Cardiac septum (tissue), 1 donor: ENCODE results near the gene NPY1R. TPM values are rescaled to one million over a fixed set of nuclear protein-coding genes. Genes with fewer than 3 reads are reported as not detected.

ENCODE experiments used
- DNase-seq: peaks from one replicate; pipeline ENCODE4 v3.0.0-alpha.2; 2020; ENCODE audit warnings: low spot score
- intact Hi-C: fragments of 100-400 bp; cut with DNase I; formaldehyde crosslinking; loops from one replicate; pipeline ENCODE4 v1.14.0; 2022
- total RNA-seq: library from RNA; stranded (reverse); fragmentation: NEBNext Ultra II Directional; extraction: Animal tissue kit (Norgen Biotek cat#: 25700); gene quantifications from one replicate; pipeline ENCODE4 v1.2.1, GENCODE V29; 2021
- donor health status: DM: no; HTN: no; CAD: no.

Gene NPY1R
- total RNA-seq, 1 donor from 2014 or later = 1.6 TPM

DNA sequence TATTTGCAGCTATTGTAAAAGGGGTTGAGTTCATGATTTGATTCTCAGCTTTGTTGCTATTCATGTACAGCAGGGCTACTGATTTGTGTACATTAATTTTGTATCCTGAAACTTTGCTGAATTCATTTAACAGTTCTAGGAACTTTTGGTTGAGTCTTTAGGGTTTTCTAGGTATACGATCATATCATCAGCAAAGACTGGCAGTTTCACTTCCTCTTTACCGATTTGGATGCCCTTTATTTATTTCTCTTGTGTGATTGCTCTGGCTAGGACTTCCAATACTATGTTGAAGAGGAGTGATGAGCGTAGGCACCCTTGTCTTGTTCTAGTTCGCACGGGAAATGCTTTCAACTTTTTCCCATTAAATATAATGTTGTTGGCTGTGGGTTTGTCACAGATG is 48.1 kb downstream of the NPY1R start:
- DNase-seq = no peak
- intact Hi-C loops = no loop called here

DNA sequence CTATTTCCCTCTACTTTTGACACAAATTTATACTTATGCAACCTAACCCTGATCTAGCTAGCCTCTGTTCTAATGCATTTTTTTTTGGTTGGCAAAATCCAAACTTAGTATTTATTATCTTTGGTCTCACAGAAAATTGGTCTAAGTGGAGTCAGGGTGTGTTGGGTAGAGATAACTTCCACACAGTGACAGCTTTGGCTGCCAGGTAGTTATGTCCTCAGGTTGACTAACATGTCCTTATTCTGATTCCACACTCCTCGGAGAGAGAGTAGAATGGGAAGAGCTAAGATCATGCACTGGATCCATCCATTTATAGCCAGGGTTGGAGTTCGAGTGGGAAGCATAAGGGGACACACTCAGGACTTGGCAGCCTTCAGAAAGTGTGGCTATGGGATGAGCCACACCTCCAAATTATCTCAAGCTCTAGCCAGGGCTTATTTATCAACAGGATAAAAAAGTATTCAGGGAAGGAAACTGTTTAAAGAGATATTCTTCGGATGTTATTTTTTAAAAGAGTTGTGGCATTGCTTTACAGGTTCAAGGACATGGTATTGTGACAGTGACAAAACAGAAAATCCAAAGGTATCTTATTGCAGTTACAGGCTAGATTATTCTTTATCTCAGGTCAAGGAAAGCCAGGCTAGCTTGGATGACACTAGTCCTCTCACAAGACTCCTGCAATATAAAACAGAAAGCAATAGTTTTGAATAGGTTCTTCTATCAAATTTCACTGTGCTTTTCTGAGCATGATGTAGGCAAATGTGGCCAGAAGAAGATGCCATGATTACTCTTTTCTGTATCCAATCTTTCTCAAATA is 51.5 kb downstream of the NPY1R start:
- intact Hi-C loops = no loop called here
- DNase-seq = no peak

DNA sequence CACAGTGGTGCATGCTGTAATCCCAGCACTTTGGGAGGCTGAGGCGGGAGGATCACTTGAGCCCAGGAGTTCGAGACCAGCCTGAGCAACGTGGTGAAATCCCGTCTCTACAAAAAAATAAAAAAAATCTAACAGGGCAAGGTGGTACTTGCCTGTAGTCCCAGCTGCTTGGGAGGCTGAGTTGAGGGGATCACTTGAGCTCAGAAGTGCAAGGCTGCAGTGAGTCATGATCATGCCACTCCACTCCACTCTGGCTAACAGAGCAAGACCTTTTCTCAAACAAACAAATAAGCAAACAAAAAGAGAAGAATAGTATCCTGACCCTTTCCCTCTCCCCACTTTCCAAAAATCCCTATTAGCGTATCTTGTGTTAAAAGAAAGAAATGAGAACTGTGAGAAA is 52.7 kb downstream of the NPY1R start:
- intact Hi-C loops = no loop called here
- no peak for DNase-seq

DNA sequence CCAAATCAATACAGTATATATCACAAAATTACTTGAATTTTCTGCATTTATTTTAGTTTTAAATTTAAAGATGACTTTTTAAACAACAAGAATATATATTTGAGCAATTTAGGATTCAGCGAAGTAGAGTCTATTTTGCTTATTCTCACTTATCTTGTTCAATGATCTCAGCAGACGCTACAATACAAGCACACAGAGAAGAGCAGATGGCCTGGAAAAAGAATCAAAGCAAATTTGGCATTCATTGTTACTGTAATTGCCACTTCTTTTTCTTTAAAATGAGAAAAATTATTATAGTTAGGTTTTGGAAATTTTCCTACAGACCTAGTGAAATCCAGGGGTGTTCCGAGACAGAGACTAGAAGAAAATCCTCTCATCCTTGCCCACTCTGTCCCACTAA is 57.5 kb downstream of the NPY1R start:
- intact Hi-C loops = no loop called here
- no peak for DNase-seq

Other genes with a start within 250 kb of the NPY1R start
- 12.4 TPM for gene NAF1, start 165.7 kb downstream of the NPY1R start, total RNA-seq
- gene NPY5R, start 11.3 kb upstream of the NPY1R start, total RNA-seq = not detected
- not detected for gene TKTL2, start 141.2 kb upstream of the NPY1R start, total RNA-seq
- 12.3 TPM for gene TMA16, start 162.1 kb upstream of the NPY1R start, total RNA-seq